Measurements from ENCODE around the gene COL24A1. TPM values are rescaled to one million over a fixed set of nuclear protein-coding genes. Genes with fewer than 3 reads are reported as not detected.

The COL24A1 gene
- total and polyA plus RNA-seq, 2 of the 13 experiments (the other 11 are each of a cell fraction or from before 2014, with no cell fraction given): 0.04 to 0.13 TPM

GRCh38 chr1:86061551-86061990 lies 95.0 kb downstream of the COL24A1 start:
- Histone ChIP-seq H3K4me3 (replicated peaks in 1 of 3; ENCODE audit: insufficient read depth in 1 of 3, low read depth in 2 of 3, low read length in 3 of 3) (no peak overlapping the region), H3K9me3 (ENCODE audit: low read length) (no peaks in the 10 kb centered on the region), H3K36me3 (replicated peaks in 1 of 2; ENCODE audit: control insufficient read depth in 1 of 2, insufficient read depth in 2 of 2, low read length in 2 of 2) (no peaks in the 10 kb centered on the region), H3K27ac (ENCODE audit: extremely low read length, insufficient read depth, low read length) (no peak overlapping the region), H2AFZ (ENCODE audit: low read length) (no peak overlapping the region), H3K9ac (ENCODE audit: insufficient read depth, low read depth, low read length) (no peak overlapping the region), H3K4me2 (ENCODE audit: low read depth, low read length) (no peak overlapping the region), H3K4me1 (ENCODE audit: insufficient read depth, low read length) (no peaks in the 10 kb centered on the region), H4K20me1 (ENCODE audit: insufficient read depth, low read length) (no peaks in the 10 kb centered on the region), H3K79me2 (ENCODE audit: insufficient read depth, low read length) (no peaks in the 10 kb centered on the region), H3K27me3 (ENCODE audit: control insufficient read depth in 1 of 2, insufficient read depth in 2 of 2, low read length in 2 of 2) (no peaks in the 10 kb centered on the region)
- POLR2A ChIA-PET: no interaction called here
- TF ChIP-seq BCLAF1 (IDR thresholded peaks at IDR 0.05): no peak
- TF ChIP-seq RARG (CRISPR knock-in tag; IDR thresholded peaks at IDR 0.05; ENCODE audit: low read depth): no peak
- no peak for TF ChIP-seq HDAC1 (CRISPR knock-in tag; IDR thresholded peaks at IDR 0.05)
- no peak for TF ChIP-seq ZNF282 (IDR thresholded peaks at IDR 0.05; ENCODE audit: partially characterized antibody)
- TF ChIP-seq DPF2 (CRISPR knock-in tag; IDR thresholded peaks at IDR 0.05; ENCODE audit: borderline replicate concordance, low read depth): no peak
- TF ChIP-seq ZNF432 (CRISPR knock-in tag; IDR thresholded peaks at IDR 0.05; ENCODE audit: borderline replicate concordance): no peak
- no peak for TF ChIP-seq ZNF383 (CRISPR knock-in tag; IDR thresholded peaks at IDR 0.05; ENCODE audit: borderline replicate concordance)
- no peak for TF ChIP-seq ETV6 (CRISPR knock-in tag; conservative IDR thresholded peaks at IDR 0.05)
- 3% methylated on average over 2 of the region's 2 CpGs for WGBS (ENCODE audit: low lambda C conversion rate)
- DNase-seq (ENCODE audit: low spot score): no peak
- no peak for FAIRE-seq
- intact Hi-C loops (cut with micrococcal nuclease; ENCODE audit: unreplicated experiment) (no loop called here), in situ Hi-C loops (cut with HindIII; ENCODE audit: extremely low pct_ligation_motif_present, low pct_unique_long_range_greater_than_20kb) (no loop called here)
- CTCF ChIA-PET (ENCODE audit: low intra/inter-chr PET ratio, low total read pairs): no interaction called here
- no peak for ATAC-seq
- no TSS peak for BruUV-seq (replicated peaks)
